NCI-H446 treated with DMSO at 0.1 percent for 48 hours (cell line): ENCODE data around the gene PRKCSH.
"Not testable (repeated sequence)": the region's sequence is repeated elsewhere in the genome, so short reads cannot be mapped to it uniquely, and the experiment has no call there.

Experiments used
- DNase-seq: peaks from one replicate; lab custom pipeline; 2025; lab: John Stamatoyannopoulos, UW

Gene PRKCSH

DNA sequence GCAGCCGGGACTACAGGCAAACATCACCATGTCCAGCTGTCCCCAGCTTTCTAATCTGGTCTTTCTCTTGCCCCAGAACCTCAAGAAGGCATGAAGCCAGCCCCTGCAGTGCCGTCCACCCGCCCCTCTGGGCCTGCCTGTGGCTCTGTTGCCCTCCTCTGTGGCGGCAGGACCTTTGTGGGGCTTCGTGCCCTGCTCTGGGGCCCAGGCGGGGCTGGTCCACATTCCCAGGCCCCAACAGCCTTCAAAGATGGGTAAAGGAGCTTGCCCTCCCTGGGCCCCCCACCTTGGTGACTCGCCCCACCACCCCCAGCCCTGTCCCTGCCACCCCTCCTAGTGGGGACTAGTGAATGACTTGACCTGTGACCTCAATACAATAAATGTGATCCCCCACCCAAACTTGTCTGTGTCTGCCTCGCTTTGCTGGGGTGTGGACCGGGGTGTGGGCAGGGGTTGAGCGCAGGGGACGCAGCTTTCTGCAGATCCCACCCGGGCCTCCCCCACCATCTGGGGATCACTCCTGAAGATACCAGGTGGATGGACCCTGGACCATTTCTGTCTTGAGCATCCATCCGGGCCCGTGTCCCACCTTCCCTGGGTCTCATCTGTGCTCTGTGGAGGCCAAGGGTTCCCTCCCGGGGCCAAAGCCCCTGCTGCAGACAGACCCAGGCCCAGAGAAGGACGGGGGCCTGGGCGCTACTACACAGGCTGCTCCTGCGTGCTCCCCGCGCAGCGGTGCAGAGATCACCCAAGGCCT, 15.3 kb downstream of the PRKCSH start:
- no peak for DNase-seq

DNA sequence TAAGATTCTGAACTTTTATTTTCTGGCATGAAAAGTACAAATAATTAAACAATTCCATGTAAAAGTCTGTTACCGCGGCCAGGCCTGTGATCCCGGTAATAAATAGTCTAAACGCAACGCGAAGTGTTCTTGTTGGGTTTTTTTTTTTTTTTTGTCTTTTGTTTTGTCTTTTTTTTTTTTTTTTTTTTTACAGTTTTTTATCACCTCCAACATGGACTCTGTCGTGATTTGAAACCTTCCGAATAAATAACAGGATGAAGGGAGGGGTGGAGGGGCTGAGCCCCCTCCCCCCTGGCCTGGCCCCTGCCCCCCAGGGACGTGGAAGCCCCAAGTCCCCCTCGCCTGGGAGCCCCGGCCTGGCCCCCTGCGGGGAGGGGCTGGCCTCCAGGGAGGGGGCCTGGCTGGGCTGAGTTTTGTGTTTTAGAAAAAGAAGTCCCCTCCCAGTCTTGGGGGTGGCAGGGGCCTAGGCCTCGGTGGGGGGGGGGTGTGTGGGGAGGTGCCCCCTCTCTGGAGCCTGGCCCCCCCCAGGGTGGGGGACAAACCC, 16.0 kb downstream of the PRKCSH start:
- DNase-seq: no peak

DNA sequence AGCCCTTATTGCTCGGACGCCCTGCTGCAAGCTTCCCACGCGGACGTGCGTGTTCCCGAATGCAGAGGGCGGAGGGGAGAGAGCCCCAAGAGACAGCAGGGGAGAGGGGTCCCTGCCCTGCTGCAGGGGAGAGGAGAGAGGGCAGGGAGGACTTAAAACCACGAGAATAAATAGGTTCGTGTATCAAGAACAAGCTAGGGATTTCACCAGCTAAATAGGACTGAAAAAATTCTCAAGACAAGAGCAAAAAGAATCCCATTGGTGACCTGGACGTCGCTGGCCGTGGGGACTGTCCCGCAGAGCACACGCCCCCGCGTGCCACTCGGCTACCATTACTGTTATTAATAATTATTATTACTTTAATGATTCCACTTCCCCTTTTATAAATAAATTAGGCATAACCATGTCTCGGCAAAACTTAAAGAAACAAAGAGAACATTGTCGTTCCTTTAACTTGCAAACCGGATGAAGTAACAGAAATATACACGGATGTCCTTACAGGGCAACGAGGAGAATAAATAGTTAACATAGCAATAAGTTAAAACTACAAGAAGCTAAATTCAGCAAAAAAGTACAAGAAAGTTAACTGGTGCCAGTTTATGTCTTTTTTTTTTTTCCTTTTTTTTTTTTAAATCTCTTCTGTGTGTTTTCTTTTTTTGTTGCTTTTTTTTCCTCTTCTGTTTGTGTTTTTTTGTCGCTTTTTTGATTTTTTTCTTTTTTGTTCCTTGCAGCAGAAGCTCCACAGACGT, 16.6 kb downstream of the PRKCSH start:
- no peak for DNase-seq

DNA sequence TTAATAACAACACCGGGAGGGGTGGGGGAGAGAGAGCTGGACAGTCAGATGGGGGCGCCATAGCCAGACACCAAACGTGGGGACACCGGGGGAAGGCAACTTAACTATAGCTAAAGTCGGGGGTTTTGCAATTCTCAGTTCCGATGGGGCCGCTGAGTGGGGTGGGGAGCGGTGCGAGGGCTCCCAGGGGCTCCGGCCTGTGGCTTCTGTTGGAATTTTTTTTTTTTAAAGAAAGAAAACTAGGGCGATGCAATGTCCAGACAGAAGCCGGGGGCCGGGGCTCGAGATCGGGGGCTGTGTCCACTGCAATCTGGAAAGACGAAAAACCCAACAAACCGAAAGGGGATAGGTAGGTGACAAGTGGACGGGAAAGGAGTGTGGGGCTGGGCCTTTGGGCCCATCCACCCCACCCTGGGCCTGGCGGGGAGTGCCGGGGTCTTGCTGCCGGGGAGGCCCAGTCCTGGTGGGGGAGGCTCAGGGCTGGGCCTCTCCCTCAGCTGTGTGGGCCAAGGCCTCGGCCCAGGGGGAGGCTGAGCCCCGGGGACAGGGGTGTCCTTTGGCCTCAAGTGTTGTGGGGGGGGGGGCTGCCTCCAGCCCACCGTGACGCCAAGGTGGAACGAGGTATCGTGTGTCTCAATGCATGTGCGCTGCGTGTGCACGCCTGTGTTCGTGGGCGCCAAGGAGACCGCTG, 17.3 kb downstream of the PRKCSH start:
- no peak for DNase-seq

DNA sequence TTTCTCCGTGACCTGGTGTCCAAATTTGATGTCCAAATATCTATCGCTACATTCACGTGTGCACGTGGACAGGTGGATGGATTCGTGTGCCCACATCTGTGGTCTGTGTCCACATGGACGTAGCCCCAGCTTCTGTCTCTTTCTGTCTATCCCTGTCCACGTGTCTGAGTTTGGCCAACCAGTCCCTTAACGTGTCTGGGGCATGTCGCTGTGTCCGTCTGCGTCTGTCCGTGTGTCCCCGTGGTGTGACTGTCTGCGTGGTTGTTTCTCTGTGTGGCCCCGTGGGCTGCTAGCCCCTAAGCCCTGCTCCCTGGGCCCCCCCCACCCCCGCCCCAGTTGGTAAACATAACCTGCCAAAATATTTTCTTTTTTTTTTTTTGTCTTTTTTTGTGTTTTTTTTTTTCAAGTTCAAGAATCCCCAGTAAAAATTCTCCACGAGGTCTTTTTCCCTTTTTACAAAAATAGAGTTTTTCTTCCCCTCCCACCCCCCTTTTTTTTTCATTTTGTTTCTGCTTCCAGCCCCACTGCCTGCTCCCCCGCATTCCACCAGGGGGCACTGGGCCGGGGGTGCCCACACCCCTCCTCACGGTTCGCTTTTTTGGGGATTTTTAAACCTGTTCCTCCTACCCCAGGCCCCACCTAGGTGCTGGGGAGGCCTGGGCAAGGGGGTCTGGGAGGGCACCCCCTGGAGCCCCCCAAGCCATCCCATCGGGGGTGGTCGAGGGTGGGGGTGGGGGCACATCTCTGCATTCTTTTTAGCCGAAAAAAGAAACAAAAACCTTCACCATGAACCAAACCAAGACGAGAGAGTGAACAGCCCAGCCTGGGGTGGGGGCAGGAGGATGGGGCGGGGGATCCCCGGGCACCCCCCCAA, 18.3 kb downstream of the PRKCSH start:
- no peak for DNase-seq

DNA sequence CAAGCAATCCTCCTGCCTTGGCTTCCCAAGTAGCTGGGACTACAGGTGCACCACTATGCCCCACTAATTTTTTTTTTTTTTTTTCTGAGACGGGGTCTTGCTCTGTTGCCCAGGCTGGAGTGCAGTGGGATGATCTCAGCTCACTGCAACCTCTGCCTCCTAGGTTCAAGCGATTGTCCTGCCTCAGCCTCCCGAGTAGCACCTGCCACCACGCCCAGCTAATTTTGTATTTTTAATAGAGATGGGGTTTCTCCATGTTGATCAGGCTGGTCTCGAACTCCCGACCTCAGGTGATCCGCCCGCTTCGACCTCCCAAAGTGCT, 19.8 kb downstream of the PRKCSH start:
- not testable (repeated sequence) for DNase-seq

DNA sequence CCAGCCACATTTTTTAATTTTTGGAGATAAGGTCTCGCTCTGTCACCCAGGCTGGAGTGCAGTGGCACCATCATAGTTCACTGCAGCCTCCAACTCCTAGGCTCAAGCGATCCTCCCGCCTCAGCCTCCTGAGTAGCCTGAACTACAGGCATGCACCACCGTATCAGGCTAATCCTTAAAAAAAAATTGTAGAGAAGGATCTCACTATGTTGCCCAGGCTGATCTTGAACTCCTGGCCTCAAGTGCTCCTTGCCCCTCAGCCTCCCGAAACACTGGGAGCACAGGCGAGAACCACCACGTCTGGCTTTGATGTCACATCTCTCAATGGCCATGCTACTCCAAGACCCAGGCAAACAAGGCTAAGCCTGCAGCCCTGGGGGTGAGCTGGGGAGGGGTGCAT, 21.2 kb downstream of the PRKCSH start:
- no peak for DNase-seq

DNA sequence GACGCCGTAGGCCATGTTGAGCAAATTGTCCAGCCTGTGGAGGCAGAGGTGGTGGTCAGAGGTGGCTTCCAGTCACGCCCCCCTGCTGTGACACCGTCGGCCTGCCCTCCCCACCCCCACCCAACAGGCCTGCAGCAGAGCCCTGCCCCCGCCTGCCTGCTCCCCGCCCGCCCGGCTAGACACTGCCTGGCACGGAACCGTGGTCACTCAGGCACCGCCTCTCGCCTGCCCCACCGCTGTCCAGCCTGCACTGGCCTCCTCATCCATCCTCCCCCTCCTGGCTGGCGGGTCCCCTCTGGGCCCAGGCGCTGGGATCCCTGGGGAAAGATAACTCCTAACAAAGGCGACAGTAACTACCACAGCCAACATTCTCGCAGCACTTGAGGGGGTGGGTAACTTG, 21.7 kb downstream of the PRKCSH start:
- DNase-seq: no peak

DNA sequence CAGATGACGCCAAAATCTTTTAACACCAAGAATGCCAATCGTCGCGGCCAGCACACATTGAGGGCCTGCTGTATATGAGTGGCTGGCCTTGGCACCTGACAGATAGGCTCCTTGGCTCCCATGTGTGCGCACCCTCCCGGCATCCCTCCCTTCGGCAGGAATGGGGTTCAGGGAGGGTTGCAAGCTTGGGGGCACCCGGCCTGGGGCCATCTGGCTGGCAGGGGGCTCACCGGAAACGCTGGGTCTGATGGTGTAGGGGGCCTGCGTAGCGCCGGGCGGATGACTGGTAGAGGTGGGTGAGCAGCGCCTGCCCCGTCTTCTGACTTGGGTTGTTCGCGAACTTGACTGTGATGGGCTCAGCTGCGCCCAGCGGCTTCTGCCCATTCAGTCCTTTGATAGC, 22.4 kb downstream of the PRKCSH start:
- no peak for DNase-seq

DNA sequence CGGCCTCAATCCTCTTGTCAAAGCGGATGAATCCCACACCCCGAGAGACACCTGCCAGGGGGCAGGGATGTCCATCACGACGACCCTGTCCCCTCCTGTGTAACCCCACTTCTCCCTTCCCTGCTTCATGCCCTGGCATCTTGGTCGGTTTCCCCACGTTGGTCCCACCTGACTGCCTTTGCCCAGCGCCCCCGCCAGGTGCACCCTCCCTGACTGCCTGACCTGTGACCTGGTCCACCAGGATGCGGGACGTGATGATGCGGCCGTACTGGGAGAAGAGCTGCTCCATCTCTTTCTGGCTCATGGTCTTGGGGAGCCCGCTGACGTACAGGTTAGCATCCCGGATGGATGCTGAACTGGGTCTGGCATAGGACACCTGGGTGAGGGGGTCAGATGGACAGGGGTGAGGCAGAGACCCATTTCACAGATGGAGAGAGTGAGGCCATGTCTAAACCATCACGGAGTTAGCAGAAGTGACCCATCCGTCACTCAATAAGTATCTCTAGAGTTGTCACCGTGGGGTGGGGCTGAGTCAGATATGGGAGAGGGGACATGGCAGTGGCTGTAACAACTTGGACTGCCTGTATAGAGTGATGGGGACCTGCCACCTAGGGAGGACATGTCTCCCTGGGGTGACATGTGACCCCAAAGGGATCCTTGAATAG, 22.9 kb downstream of the PRKCSH start:
- DNase-seq: no peak

DNA sequence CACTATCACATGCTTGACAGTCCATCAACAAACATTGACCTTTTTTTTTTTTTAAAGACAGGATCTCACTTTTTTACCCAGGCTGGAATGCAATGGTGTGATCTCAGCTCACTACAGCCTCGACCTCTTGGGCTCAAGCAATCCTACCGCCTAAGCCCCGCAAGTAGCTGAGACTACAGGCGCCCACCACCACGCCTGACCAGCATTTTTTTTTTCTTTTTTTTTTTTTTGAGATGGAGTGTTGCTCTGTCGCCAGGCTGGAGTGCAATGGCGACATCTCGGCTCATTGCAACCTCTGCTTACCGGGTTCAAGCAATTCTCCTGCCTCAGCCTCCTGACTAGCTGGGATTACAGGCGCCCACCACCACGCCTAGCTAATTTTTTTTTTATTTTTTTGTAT, 23.5 kb downstream of the PRKCSH start:
- not testable (repeated sequence) for DNase-seq

DNA sequence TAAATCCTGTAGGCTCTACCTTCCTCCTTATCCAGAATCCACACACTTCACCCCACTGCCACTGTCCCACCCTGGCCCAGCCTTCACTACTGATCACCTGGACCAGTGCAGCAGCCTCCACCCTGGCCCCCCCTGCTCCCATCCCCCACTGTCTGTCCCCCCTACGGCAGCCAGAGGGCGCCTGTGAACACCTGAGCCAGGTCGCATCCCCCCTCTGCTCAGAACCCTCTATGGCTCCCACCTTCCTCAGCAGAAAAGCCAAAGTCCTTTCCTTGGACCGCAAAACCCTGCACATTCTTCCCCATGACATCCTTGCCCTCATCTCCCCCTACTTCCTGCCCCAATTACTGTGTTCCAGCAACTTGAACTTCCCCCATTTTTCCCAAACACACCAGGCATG, 24.8 kb downstream of the PRKCSH start:
- no peak for DNase-seq

DNA sequence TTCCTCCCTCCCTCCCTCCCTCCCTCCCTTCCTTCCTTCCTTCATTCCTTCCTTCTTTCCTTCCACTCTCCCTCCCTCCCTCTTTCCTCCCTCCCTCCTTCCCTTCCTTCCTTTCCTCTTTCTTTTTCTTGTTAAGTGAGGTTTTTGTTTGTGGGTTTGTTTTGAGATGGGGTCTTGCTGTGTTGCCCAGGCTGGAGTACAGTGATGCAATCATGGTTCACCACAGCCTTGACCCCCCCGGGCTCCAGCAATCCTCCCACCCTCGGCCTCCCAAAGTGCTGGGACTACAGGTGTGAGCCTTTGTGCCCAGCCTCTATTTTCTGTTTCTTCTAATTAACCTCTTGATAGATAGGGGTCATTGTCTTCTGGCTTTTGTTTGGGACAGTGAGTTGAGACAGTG, 26.0 kb downstream of the PRKCSH start:
- no peak for DNase-seq

DNA sequence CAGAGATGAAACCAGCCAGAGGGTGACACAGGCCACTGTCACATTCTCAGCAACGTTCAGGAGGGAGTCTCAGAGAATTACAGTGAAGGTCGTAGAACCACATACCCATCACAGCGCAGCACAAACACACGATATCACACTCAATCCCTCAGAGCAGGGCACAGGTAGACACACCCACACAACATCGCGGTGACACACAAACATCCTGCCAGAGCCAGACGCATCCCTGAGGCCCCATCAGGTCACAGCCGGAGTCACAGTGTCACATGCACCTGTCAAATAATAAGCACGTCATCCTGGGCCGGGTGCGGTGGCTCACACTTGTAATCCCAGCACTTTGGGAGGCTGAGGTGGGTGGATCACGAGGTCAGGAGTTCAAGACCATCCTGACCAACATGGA, 28.0 kb downstream of the PRKCSH start:
- DNase-seq: no peak

DNA sequence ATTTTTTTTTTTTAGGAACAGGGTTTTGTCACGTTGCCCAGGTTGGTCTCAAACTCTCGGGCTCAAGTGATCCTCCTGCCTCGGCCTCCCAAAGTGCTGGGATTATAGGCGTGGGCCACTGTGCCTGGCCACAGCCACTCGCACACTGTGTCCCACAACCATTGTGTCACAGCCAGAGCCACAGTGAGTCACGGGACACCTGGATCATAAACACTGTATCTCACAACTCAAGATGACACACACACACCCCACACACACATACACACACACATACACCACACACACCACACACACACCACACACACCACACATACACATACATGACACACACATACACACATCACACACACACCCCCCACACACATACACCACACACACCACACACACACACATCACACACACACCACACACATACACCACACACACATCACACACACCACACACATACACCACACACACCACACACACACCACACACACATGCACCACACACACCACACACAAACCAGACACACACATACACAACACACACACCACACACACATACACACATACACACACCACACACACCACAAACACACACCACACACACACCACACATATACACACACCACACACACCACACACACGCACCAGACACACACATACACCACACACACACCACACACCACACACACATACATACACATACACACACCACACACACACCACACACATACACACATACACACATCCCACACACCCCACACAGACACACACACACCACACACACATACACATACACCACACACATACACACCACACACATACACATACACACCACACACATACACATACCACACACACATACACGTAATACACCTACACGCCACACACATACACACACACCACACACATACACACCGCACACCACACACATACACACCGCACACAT, 29.2 kb downstream of the PRKCSH start:
- no peak for DNase-seq

DNA sequence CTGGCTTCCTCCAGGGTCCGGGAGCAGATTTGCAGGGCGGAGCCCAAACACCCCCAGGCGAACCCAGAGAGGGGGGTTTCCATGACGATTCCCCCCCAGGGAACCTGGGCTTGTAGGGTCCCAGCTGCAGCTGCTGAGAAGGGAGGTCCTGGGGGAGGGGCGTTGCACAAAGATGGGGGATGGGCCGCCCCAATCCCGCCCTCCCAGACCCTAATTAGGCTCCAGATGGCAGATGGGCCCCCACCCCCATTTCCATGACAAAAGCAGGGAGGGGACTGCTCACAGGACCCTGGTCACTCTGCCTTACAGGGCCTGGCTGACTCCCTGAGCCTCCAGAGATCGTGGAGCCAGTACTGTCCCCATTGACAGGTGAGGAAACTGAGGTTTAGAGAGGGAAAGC, 30.2 kb downstream of the PRKCSH start:
- no peak for DNase-seq

DNA sequence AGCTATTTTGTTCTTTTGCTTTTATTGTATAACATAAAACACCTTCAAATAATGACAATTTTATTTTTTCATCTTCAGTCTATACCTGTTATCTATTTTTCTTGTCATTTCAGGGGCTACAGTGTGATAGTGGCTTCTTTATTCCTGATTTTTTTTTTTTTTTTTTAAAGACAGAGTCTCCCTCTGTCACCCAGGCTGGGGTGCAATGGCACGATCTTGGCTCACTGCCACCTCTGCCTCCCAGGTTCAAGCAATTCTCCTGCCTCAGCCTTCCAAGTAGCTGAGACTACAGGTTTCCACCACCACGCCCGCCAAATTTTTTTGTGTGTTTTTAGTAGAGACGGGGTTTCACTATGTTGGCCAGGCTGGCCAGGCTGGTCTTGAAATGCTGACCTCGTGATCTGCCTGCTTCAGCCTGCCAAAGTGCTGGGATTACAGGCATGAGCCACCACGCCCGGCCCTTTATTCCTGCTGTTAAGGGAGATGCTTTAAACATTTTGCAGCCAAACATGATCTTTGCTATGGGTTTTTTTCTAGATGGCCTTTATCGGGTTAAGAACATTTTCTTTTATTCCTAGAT, 32.9 kb downstream of the PRKCSH start:
- DNase-seq: not testable (repeated sequence)

DNA sequence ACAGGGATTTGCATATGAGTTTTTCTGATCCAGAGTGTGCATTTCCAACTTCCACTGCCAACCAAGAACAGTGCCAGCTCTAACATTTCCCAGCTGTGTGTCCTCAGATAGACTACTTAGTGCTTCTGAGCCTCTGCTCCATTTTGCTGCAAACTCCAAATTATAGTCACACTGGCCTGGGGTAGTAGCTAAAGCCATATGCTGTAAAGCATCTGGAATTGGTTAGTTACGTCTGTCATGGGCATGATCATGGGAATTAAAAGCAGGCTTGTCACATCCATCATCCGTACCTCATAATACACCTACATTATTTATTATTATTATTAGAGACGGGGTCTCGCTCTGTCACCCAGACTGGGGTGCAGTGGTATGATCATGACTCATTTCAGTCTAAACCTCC, 38.3 kb downstream of the PRKCSH start:
- no peak for DNase-seq

DNA sequence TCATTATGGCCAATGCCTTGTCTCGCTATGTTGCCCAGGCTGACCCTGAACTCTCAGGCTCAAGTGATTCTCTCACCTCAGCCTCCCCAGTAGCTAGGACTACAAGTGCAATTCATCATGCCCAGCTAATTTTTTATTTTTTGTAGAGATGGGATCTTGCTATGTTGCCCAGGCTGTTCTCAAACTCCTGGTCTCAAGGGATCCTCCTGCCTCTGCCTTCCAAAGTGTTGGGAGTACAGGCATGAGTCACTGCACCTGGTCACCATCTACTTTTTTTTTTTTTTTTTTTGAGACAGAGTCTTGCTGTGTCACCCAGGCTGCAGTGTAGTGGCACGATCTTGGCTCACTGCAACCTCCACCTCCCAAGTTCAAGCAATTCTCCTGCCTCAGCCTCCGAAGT, 39.9 kb downstream of the PRKCSH start:
- DNase-seq: not testable (repeated sequence)

DNA sequence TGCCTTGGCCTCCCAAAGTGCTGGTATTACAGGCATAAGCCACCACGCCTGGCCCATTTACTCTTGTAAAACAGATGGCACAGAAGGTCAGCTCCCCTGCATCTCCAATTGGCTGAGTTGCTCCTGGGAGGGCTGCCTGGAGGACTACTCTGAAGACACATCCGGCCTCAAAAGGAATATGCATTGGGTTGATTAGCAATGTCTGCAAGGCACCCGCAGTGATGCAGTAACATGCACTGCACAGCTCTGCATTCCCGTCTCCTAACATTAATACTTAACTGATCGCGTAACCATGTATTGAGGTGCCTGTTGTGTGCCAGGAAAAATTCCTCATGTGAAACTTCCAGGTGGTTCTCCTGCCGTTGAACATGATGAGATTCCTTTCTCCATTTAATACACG, 40.4 kb downstream of the PRKCSH start:
- DNase-seq: no peak
